Ascending aorta (tissue), 2 donors: ENCODE data around the gene STARD13. TPM values are rescaled to one million over a fixed set of nuclear protein-coding genes. Genes with fewer than 3 reads are reported as not detected.

Experiments used
- DNase-seq, 2 donors: peaks; one replicate each; pipeline ENCODE4 v3.0.0-alpha.2; 2019; ENCODE audit warnings: low spot score in 2 of 2
- H3K27ac ChIP-seq, 2 donors: fragments of 200-600 bp; sonication (generic); one replicate each; pipeline ENCODE4 v1.5.1; 2016 to 2017; ENCODE audit warnings: mild to moderate bottlenecking in 1 of 2
- H3K27me3 ChIP-seq: fragments of 200-600 bp; sonication (generic); one replicate; pipeline ENCODE4 v1.5.1; 2017
- H3K36me3 ChIP-seq, 2 donors: fragments of 200-600 bp; sonication (generic); one replicate each; pipeline ENCODE4 v1.5.1; 2016
- H3K4me1 ChIP-seq, 2 donors: fragments of 200-600 bp; sonication (generic); one replicate each; pipeline ENCODE4 v1.5.1; 2016 to 2017; ENCODE audit warnings: mild to moderate bottlenecking in 1 of 2
- H3K4me3 ChIP-seq, 2 donors: fragments of 200-600 bp; sonication (generic); one replicate each; pipeline ENCODE4 v1.5.1; 2016 to 2017; ENCODE audit warnings: mild to moderate bottlenecking in 1 of 2
- H3K9me3 ChIP-seq, 2 donors: fragments of 200-600 bp; sonication (generic); one replicate each; pipeline ENCODE4 v1.5.1; 2016
- intact Hi-C: fragments of 100-400 bp; cut with DNase I; formaldehyde crosslinking; loops from one replicate; pipeline ENCODE4 v1.15.1; 2023
- total RNA-seq: library from RNA; depleted of rRNA; stranded (reverse); fragments of >200 nt; gene quantifications from one replicate; pipeline ENCODE4 v1.1.0, GENCODE V29; 2016
- TF ChIP-seq, protein P1 (sequence below), 3 experiments: fragments of 200-600 bp in 2 of 3; fragments of 450-650 bp in 1 of 3; sonication (generic) in 2 of 3; IDR thresholded peaks; one replicate each; pipeline ENCODE4 v1.5.1; 2016 to 2019; ENCODE audit warnings: antibody characterized with exemption in 3 of 3, mild to moderate bottlenecking in 1 of 3, moderate library complexity in 1 of 3

STARD13 gene
- total RNA-seq, 1 donor from 2014 or later, result 34.6 TPM

GRCh38 chr13:33107361-33107760 lies 178.2 kb downstream of the STARD13 start:
- intact Hi-C loops, result loop anchor here (5.0 kb wide), 2 partner anchors 100 to 520 kb away; partner anchors contain the start of gene PDS5B
- peaks cover 25 to 33% of the 10 kb centered on the region in 2 donors for H3K36me3 ChIP-seq
- TF ChIP-seq, protein P1, sequence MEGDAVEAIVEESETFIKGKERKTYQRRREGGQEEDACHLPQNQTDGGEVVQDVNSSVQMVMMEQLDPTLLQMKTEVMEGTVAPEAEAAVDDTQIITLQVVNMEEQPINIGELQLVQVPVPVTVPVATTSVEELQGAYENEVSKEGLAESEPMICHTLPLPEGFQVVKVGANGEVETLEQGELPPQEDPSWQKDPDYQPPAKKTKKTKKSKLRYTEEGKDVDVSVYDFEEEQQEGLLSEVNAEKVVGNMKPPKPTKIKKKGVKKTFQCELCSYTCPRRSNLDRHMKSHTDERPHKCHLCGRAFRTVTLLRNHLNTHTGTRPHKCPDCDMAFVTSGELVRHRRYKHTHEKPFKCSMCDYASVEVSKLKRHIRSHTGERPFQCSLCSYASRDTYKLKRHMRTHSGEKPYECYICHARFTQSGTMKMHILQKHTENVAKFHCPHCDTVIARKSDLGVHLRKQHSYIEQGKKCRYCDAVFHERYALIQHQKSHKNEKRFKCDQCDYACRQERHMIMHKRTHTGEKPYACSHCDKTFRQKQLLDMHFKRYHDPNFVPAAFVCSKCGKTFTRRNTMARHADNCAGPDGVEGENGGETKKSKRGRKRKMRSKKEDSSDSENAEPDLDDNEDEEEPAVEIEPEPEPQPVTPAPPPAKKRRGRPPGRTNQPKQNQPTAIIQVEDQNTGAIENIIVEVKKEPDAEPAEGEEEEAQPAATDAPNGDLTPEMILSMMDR (IDR thresholded peaks at IDR 0.05), result no peak
- peak overlapping the region; percentile 41 to 66 for H3K27ac ChIP-seq
- no peaks in the 10 kb centered on the region for H3K9me3 ChIP-seq
- no peaks in the 10 kb centered on the region for H3K27me3 ChIP-seq
- H3K4me1 ChIP-seq, result peaks cover 24 to 41% of the 10 kb centered on the region in 2 donors
- no peak overlapping the region for H3K4me3 ChIP-seq
- no peak for DNase-seq

DNA sequence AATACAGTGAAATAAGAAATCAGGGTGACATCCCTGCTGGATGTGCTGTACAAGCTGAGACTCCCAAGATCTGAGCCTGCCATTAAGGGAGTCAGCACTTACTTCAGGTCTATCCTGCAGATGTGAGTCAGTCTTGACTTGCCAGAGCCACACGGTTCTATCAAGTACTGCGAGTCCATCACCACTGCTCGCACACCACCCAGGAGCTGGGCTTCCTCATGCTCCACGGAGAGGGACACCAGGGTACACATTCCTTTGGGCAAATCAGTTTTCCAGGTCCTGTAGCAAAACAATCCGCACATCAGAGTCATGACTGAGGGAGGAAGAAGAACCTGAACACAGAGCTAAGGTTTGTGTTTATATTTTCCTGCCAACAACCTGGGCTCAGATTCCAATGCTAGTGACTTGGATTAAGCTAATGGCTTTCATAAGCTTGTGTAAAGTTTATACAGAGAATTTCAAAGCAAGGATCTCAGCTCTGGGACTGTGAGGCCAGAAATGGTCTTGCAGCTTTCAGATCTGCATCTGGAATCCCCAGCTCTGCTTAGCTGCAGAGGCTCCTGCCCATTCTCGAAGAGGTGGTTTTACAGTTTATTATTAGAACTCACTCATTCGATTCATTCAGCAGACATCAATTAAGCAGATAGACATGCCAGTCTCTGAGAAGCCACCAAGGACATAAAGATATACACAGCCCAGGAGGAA lies 178.7 kb downstream of the STARD13 start:
- H3K36me3 ChIP-seq, result peaks cover 25 to 33% of the 10 kb centered on the region in 2 donors
- peaks cover 24 to 37% of the 10 kb centered on the region in 2 donors for H3K4me1 ChIP-seq
- TF ChIP-seq, protein P1 (IDR thresholded peaks at IDR 0.05), result no peak
- H3K27ac ChIP-seq, result peak overlapping the region; percentile 41 to 66
- no peak overlapping the region for H3K4me3 ChIP-seq
- H3K9me3 ChIP-seq, result no peaks in the 10 kb centered on the region
- no peaks in the 10 kb centered on the region for H3K27me3 ChIP-seq
- intact Hi-C loops, result loop anchor here (5.0 kb wide), 2 partner anchors 100 to 520 kb away; partner anchors contain the start of gene PDS5B
- DNase-seq, result no peak

GRCh38 chr13:33105387-33106005 lies 180.1 kb downstream of the STARD13 start:
- no peak for DNase-seq
- intact Hi-C loops, result loop anchor here (5.0 kb wide), 2 partner anchors 102 to 518 kb away; partner anchors contain the start of gene PDS5B
- no peaks in the 10 kb centered on the region for H3K9me3 ChIP-seq
- H3K4me1 ChIP-seq, result peaks cover 19 to 25% of the 10 kb centered on the region in 2 donors
- TF ChIP-seq, protein P1 (IDR thresholded peaks at IDR 0.05), result no peak
- no peaks in the 10 kb centered on the region for H3K27me3 ChIP-seq
- H3K36me3 ChIP-seq, result peaks cover 25 to 33% of the 10 kb centered on the region in 2 donors
- no peak overlapping the region for H3K4me3 ChIP-seq
- H3K27ac ChIP-seq, result peak overlapping the region; percentile 25 to 41

- H3K9me3 ChIP-seq, result peaks cover 0 to 2% of the 10 kb centered on the region in 2 donors
- no peaks in the 10 kb centered on the region for H3K27me3 ChIP-seq
- TF ChIP-seq, protein P1 (IDR thresholded peaks at IDR 0.05), result no peak
- intact Hi-C loops, result no loop called here
- no peak overlapping the region for H3K4me3 ChIP-seq
- H3K36me3 ChIP-seq, result peaks cover 17 to 33% of the 10 kb centered on the region in 2 donors
- DNase-seq, result no peak
- H3K27ac ChIP-seq, result no peak overlapping the region
- H3K4me1 ChIP-seq, result peaks cover 2 to 6% of the 10 kb centered on the region in 2 donors
These were observed 182.1 kb downstream of the STARD13 start for GRCh38 chr13:33103457-33103856.

DNA sequence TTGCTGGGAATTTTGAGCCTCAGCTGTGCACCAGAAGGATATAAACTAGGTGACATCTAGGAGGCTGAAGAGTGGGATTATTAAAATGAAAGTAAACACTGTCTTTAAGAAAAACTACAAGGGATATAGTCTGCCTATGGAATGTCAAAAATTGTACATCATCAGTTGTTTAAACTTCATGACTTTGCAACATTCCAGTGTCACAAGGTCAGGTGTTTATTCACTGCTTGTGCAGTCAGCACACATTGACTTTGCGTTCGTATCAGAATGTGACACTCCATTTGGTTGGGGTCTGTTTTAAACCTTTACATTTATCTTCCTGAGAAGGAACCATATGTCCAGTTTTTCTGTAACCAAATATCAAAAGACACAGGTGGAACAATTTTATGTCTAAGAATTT lies 183.7 kb downstream of the STARD13 start:
- TF ChIP-seq, protein P1 (IDR thresholded peaks at IDR 0.05), result no peak
- Histone ChIP-seq H3K9me3 (peaks cover 0 to 4% of the 10 kb centered on the region in 2 donors), H3K4me1 (peaks cover 0 to under 1% of the 10 kb centered on the region in 2 donors), H3K27ac (no peak overlapping the region), H3K36me3 (peaks cover 17 to 28% of the 10 kb centered on the region in 2 donors), H3K4me3 (no peak overlapping the region), H3K27me3 (no peaks in the 10 kb centered on the region)
- DNase-seq, result no peak
- intact Hi-C loops, result no loop called here
